Measurements from ENCODE around the gene FHOD3. TPM values are rescaled to one million over a fixed set of nuclear protein-coding genes. Genes with fewer than 3 reads are reported as not detected.

Gene FHOD3
- total and polyA plus RNA-seq, 2 of the 13 experiments (the other 11 are each of a cell fraction or from before 2014, with no cell fraction given), result 0.07 TPM; not detected in 1

- TF ChIP-seq ZUFSP (CRISPR knock-in tag; IDR thresholded peaks at IDR 0.05; ENCODE audit: borderline replicate concordance), result no peak
Observed at GRCh38 chr18:36328916-36329315, 31.4 kb downstream of the FHOD3 start (continued).

- ChIA-PET CTCF (ENCODE audit: low intra/inter-chr PET ratio, low total read pairs) (no interaction called here), POLR2A (no interaction called here)
- Histone ChIP-seq H3K4me3 (replicated peaks in 1 of 3; ENCODE audit: insufficient read depth in 1 of 3, low read depth in 2 of 3, low read length in 3 of 3) (no peak overlapping the region), H3K27ac (ENCODE audit: extremely low read length, insufficient read depth, low read length) (no peak overlapping the region), H2AFZ (ENCODE audit: low read length) (no peak overlapping the region), H3K79me2 (ENCODE audit: insufficient read depth, low read length) (no peaks in the 10 kb centered on the region), H3K9ac (ENCODE audit: insufficient read depth, low read depth, low read length) (no peak overlapping the region), H3K9me3 (ENCODE audit: low read length) (no peaks in the 10 kb centered on the region), H4K20me1 (ENCODE audit: insufficient read depth, low read length) (no peaks in the 10 kb centered on the region), H3K27me3 (ENCODE audit: control insufficient read depth in 1 of 2, insufficient read depth in 2 of 2, low read length in 2 of 2) (peaks cover 0 to 6% of the 10 kb centered on the region in 2 experiments; a peak in 3 of 5 replicates), H3K4me1 (ENCODE audit: insufficient read depth, low read length) (peaks cover 13% of the 10 kb centered on the region), H3K36me3 (replicated peaks in 1 of 2; ENCODE audit: control insufficient read depth in 1 of 2, insufficient read depth in 2 of 2, low read length in 2 of 2) (no peaks in the 10 kb centered on the region), H3K4me2 (ENCODE audit: low read depth, low read length) (no peak overlapping the region)
- FAIRE-seq, result no peak
- BruUV-seq (replicated peaks), result no TSS peak
- 19% methylated on average over 3 of the region's 3 CpGs for WGBS (ENCODE audit: low lambda C conversion rate)
- no peak for ATAC-seq
- in situ Hi-C loops (cut with HindIII; ENCODE audit: extremely low pct_ligation_motif_present, low pct_unique_long_range_greater_than_20kb), result no loop called here
- DNase-seq (ENCODE audit: low spot score), result no peak
- no peak for TF ChIP-seq ZFP91 (CRISPR knock-in tag; IDR thresholded peaks at IDR 0.05; ENCODE audit: borderline replicate concordance)
- TF ChIP-seq ZSCAN30 (CRISPR knock-in tag; IDR thresholded peaks at IDR 0.05), result no peak
- TF ChIP-seq MLLT10 (CRISPR knock-in tag; IDR thresholded peaks at IDR 0.05), result no peak
- no peak for TF ChIP-seq MAFK (conservative IDR thresholded peaks at IDR 0.05 in 1 of 2, IDR thresholded peaks at IDR 0.05 in 1 of 2; ENCODE audit: low read length in 2 of 2)
- TF ChIP-seq PTBP1 (IDR thresholded peaks at IDR 0.05; ENCODE audit: low read depth, low read length, poor library complexity, severe bottlenecking), result no peak
- TF ChIP-seq ZBTB38 (CRISPR knock-in tag; IDR thresholded peaks at IDR 0.05), result no peak
- no peak for TF ChIP-seq MIER3 (CRISPR knock-in tag; IDR thresholded peaks at IDR 0.05; ENCODE audit: borderline replicate concordance)
- no peak for TF ChIP-seq ZBTB3 (CRISPR knock-in tag; IDR thresholded peaks at IDR 0.05; ENCODE audit: borderline replicate concordance, low read depth)
- no peak for TF ChIP-seq SIN3B (IDR thresholded peaks at IDR 0.05; ENCODE audit: low read length)
- no peak for TF ChIP-seq ZNF468 (CRISPR knock-in tag; IDR thresholded peaks at IDR 0.05)
- no peak for TF ChIP-seq ZFP36 (IDR thresholded peaks at IDR 0.05; ENCODE audit: borderline replicate concordance, low read depth, low read length, partially characterized antibody)
- no peak for TF ChIP-seq ZNF746 (CRISPR knock-in tag; IDR thresholded peaks at IDR 0.05)
- TF ChIP-seq ZNF816 (CRISPR knock-in tag; IDR thresholded peaks at IDR 0.05; ENCODE audit: borderline replicate concordance), result no peak
- no peak for TF ChIP-seq STAT5B (CRISPR knock-in tag; IDR thresholded peaks at IDR 0.05)
- no peak for TF ChIP-seq MTERF4 (CRISPR knock-in tag; IDR thresholded peaks at IDR 0.05)
- TF ChIP-seq ZNF280B (CRISPR knock-in tag; IDR thresholded peaks at IDR 0.05; ENCODE audit: borderline replicate concordance), result no peak
- intact Hi-C loops (cut with micrococcal nuclease; ENCODE audit: unreplicated experiment), result no loop called here
Observed at GRCh38 chr18:36329684-36330434, 32.3 kb downstream of the FHOD3 start.

All from HepG2 (cell line).